ENCODE measurements around the gene S100G. TPM values are rescaled to one million over a fixed set of nuclear protein-coding genes. Genes with fewer than 3 reads are reported as not detected.

The S100G gene
- total RNA-seq, 1 experiment from 2014 or later, result not detected

GRCh38 chrX:16661495-16661894 lies 11.5 kb downstream of the S100G start:
- DNase-seq, result no peak
- no peak overlapping the region for H3K27ac ChIP-seq
- ChIA-PET CTCF (no interaction called here), POLR2A (ENCODE audit: unreplicated experiment) (no interaction called here)
- H3K79me2 ChIP-seq (ENCODE audit: low read depth), result no peaks in the 10 kb centered on the region
- no peaks in the 10 kb centered on the region for H3K27me3 ChIP-seq (ENCODE audit: insufficient read depth, low read depth)
- intact Hi-C loops (cut with micrococcal nuclease; ENCODE audit: unreplicated experiment), result no loop called here
- H3K9me3 ChIP-seq (ENCODE audit: insufficient read depth, low read depth), result no peaks in the 10 kb centered on the region
- H4K20me1 ChIP-seq (ENCODE audit: insufficient read depth), result no peaks in the 10 kb centered on the region
- H3K4me2 ChIP-seq, result no peak overlapping the region
- no peaks in the 10 kb centered on the region for H3F3A ChIP-seq (ENCODE audit: insufficient read depth, low read depth)
- H3K9me2 ChIP-seq (ENCODE audit: insufficient read depth), result no peaks in the 10 kb centered on the region
- no TSS peak for BruUV-seq (replicated peaks)
- no peaks in the 10 kb centered on the region for H3K4me1 ChIP-seq (replicated peaks; ENCODE audit: insufficient read depth)
- TF ChIP-seq EZH2 (IDR thresholded peaks at IDR 0.05; ENCODE audit: low read depth), result no peak
- TF ChIP-seq, protein P1, sequence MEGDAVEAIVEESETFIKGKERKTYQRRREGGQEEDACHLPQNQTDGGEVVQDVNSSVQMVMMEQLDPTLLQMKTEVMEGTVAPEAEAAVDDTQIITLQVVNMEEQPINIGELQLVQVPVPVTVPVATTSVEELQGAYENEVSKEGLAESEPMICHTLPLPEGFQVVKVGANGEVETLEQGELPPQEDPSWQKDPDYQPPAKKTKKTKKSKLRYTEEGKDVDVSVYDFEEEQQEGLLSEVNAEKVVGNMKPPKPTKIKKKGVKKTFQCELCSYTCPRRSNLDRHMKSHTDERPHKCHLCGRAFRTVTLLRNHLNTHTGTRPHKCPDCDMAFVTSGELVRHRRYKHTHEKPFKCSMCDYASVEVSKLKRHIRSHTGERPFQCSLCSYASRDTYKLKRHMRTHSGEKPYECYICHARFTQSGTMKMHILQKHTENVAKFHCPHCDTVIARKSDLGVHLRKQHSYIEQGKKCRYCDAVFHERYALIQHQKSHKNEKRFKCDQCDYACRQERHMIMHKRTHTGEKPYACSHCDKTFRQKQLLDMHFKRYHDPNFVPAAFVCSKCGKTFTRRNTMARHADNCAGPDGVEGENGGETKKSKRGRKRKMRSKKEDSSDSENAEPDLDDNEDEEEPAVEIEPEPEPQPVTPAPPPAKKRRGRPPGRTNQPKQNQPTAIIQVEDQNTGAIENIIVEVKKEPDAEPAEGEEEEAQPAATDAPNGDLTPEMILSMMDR (conservative IDR thresholded peaks at IDR 0.05), result no peak
- no peak overlapping the region for H3K4me3 ChIP-seq
- H3K36me3 ChIP-seq (ENCODE audit: low read depth), result no peaks in the 10 kb centered on the region
- no peak overlapping the region for H2AFZ ChIP-seq

DNA sequence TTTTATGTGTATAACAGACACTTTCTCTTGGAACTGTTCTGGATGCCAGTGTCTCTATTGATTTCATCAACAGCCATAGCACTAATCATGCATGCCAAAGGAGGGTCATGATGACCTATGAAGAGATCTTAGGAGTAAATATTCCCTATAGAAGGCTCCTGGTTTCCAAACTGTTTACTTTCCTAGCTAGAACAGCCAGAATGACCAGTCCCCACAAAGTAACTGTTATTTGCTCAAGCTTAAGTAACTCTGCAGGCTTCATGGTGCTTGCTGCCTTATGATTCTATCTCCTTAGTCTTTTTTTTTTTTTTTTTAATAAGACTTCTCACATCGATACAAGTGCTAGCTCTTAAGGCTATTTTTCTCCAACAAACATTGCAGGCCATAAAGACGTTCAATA lies 12.4 kb downstream of the S100G start:
- Histone ChIP-seq H3K9me2 (ENCODE audit: insufficient read depth) (no peaks in the 10 kb centered on the region), H3K27me3 (ENCODE audit: insufficient read depth, low read depth) (no peaks in the 10 kb centered on the region), H3K27ac (no peak overlapping the region), H3K79me2 (ENCODE audit: low read depth) (no peaks in the 10 kb centered on the region), H3K36me3 (ENCODE audit: low read depth) (no peaks in the 10 kb centered on the region), H2AFZ (no peak overlapping the region), H3K4me1 (replicated peaks; ENCODE audit: insufficient read depth) (no peaks in the 10 kb centered on the region), H3K4me3 (no peak overlapping the region), H4K20me1 (ENCODE audit: insufficient read depth) (no peaks in the 10 kb centered on the region), H3F3A (ENCODE audit: insufficient read depth, low read depth) (no peaks in the 10 kb centered on the region), H3K9me3 (ENCODE audit: insufficient read depth, low read depth) (no peaks in the 10 kb centered on the region), H3K4me2 (no peak overlapping the region)
- TF ChIP-seq, protein P1 (conservative IDR thresholded peaks at IDR 0.05), result no peak
- no peak for TF ChIP-seq EZH2 (IDR thresholded peaks at IDR 0.05; ENCODE audit: low read depth)
- POLR2A ChIA-PET (ENCODE audit: unreplicated experiment), result interaction anchor here (0.7 kb wide), 1 partner anchor 507 kb away, joined by 14 read pairs; no protein-coding TSS in a partner anchor
- DNase-seq, result no peak
- intact Hi-C loops (cut with micrococcal nuclease; ENCODE audit: unreplicated experiment), result no loop called here
- BruUV-seq (replicated peaks), result no TSS peak
- CTCF ChIA-PET, result no interaction called here

- H3K79me2 ChIP-seq (ENCODE audit: low read depth), result no peaks in the 10 kb centered on the region
- DNase-seq, result no peak
- BruUV-seq (replicated peaks), result no TSS peak
- ChIA-PET CTCF (no interaction called here), POLR2A (ENCODE audit: unreplicated experiment) (no interaction called here)
- H3K36me3 ChIP-seq (ENCODE audit: low read depth), result no peaks in the 10 kb centered on the region
- no peak overlapping the region for H3K27ac ChIP-seq
- no peaks in the 10 kb centered on the region for H3K9me2 ChIP-seq (ENCODE audit: insufficient read depth)
- no peak overlapping the region for H3K4me2 ChIP-seq
- H3K4me1 ChIP-seq (replicated peaks; ENCODE audit: insufficient read depth), result no peaks in the 10 kb centered on the region
- no peak for TF ChIP-seq EZH2 (IDR thresholded peaks at IDR 0.05; ENCODE audit: low read depth)
- TF ChIP-seq, protein P1 (conservative IDR thresholded peaks at IDR 0.05), result no peak
- no peak overlapping the region for H2AFZ ChIP-seq
- no peaks in the 10 kb centered on the region for H3F3A ChIP-seq (ENCODE audit: insufficient read depth, low read depth)
- H3K9me3 ChIP-seq (ENCODE audit: insufficient read depth, low read depth), result no peaks in the 10 kb centered on the region
- intact Hi-C loops (cut with micrococcal nuclease; ENCODE audit: unreplicated experiment), result no loop called here
- no peak overlapping the region for H3K4me3 ChIP-seq
- no peaks in the 10 kb centered on the region for H4K20me1 ChIP-seq (ENCODE audit: insufficient read depth)
- H3K27me3 ChIP-seq (ENCODE audit: insufficient read depth, low read depth), result no peaks in the 10 kb centered on the region
Observed at GRCh38 chrX:16664074-16664473, 14.1 kb downstream of the S100G start.

Measured in PC-9 (cell line).